ENCODE results near the gene LRRC8C. TPM values are rescaled to one million over a fixed set of nuclear protein-coding genes. Genes with fewer than 3 reads are reported as not detected.
A peak's percentile ranks its signal among the peaks of the same experiment; 100 is the strongest.

Gene LRRC8C
- total RNA-seq, 1 donor from 2014 or later = 7.7 TPM

- peak; percentile 88 for DNase-seq (ENCODE audit: low spot score)
These were observed 130.1 kb downstream of the LRRC8C start for GRCh38 chr1:89762779-89763648.

GRCh38 chr1:89763649-89763986, 130.7 kb downstream of the LRRC8C start:
- DNase-seq (ENCODE audit: low spot score) = no peak

- no peak for DNase-seq (ENCODE audit: low spot score)
These were observed 132.9 kb downstream of the LRRC8C start for GRCh38 chr1:89765774-89766173.

- no peak for DNase-seq (ENCODE audit: low spot score)
These were observed 134.7 kb downstream of the LRRC8C start for GRCh38 chr1:89767618-89768017.

Other genes starting within 250 kb of the LRRC8C start
- gene LRRC8B, start 108.3 kb upstream of the LRRC8C start, total RNA-seq (ENCODE audit: insufficient read depth, low replicate concordance) = 6.7 TPM
- 5.5 TPM for gene LRRC8D, start 187.9 kb downstream of the LRRC8C start, total RNA-seq (ENCODE audit: insufficient read depth, low replicate concordance)

Measured in umbilical cord (tissue), 2 donors.